Heart left ventricle (tissue), 16 donors: Measurements from ENCODE around the gene MCIDAS. TPM values are rescaled to one million over a fixed set of nuclear protein-coding genes. Genes with fewer than 3 reads are reported as not detected.

ENCODE experiments used
- ATAC-seq, 4 donors: fragments of 200-7000 bp; cut with Tn5 transposase; one replicate each; pipeline ENCODE4 v1.9.1; 2020 to 2022; ENCODE audit warnings: moderate library complexity in 4 of 4, mild to moderate bottlenecking in 3 of 4, moderate number of reproducible peaks in 1 of 4
- DNase-seq, 5 donors: peaks; one replicate each; pipeline ENCODE4 v3.0.0-alpha.2; 2020
- H3K27ac ChIP-seq, 12 donors: fragments of 200-600 bp; sonication (generic) in 4 of 12; one replicate each; pipeline versions ENCODE4 v1.5.0 to v1.8.0; 2016 to 2022; ENCODE audit warnings: mild to moderate bottlenecking in 2 of 12
- H3K27me3 ChIP-seq, 9 donors: fragments of 200-600 bp; sonication (generic) in 2 of 9; one replicate each; pipeline versions ENCODE4 v1.5.1 to v1.8.0; 2016 to 2022; ENCODE audit warnings: mild to moderate bottlenecking in 3 of 9
- H3K36me3 ChIP-seq, 9 donors: fragments of 200-600 bp; sonication (generic) in 2 of 9; one replicate each; pipeline versions ENCODE4 v1.5.0 to v1.8.0; 2018 to 2022; ENCODE audit warnings: mild to moderate bottlenecking in 2 of 9
- H3K4me1 ChIP-seq, 12 donors: fragments of 200-600 bp; sonication (generic) in 4 of 12; one replicate each; pipeline versions ENCODE4 v1.5.0 to v1.8.0; 2016 to 2022; ENCODE audit warnings: mild to moderate bottlenecking in 3 of 12
- H3K4me3 ChIP-seq, 12 donors: fragments of 200-600 bp; sonication (generic) in 4 of 12; one replicate each; pipeline versions ENCODE4 v1.5.0 to v1.8.0; 2017 to 2022; ENCODE audit warnings: mild to moderate bottlenecking in 9 of 12, moderate library complexity in 4 of 12
- H3K9me3 ChIP-seq, 12 donors: fragments of 200-600 bp; sonication (generic) in 4 of 12; one replicate each; pipeline versions ENCODE4 v1.5.0 to v1.8.0; 2016 to 2022; ENCODE audit warnings: mild to moderate bottlenecking in 1 of 12
- POLR2A ChIP-seq, 2 donors: fragments of 450-650 bp; IDR thresholded peaks; one replicate each; pipeline ENCODE4 v1.6.1; 2017; ENCODE audit warnings: antibody characterized with exemption in 2 of 2, mild to moderate bottlenecking in 2 of 2, moderate library complexity in 2 of 2
- WGBS, 4 donors: extraction: QIAGEN DNeasy Blood & Tissue Kit in 2 of 4; methylation state at CpG; one replicate each; pipeline versions ENCODE4 v1.1.5 to v1.1.7; 2013 to 2018; 5-methylcytosine and 5-hydroxymethylcytosine counted together
- intact Hi-C, 10 donors: fragments of 100-400 bp; cut with DNase I; formaldehyde crosslinking; loops; one replicate each; pipeline versions ENCODE4 v1.11.1 to v1.14.2; 2022
- microRNA counts, 2 donors: library from miRNA; unstranded; fragments of <30 nt; microRNA quantifications; one replicate each; lab custom pipeline; 2016
- microRNA-seq, 4 donors: library from miRNA; unstranded; fragments of <30 nt; microRNA quantifications; one replicate each; pipeline versions ENCODE4 to v1.2.0, GENCODE V29; 2017 to 2020
- polyA plus RNA-seq, 2 donors: library from polyadenylated mRNA; stranded (reverse); fragments of 200-250 nt; gene quantifications; one replicate each; pipeline ENCODE4 v1.2.3, GENCODE V29; 2013
- total RNA-seq, 9 donors: library from RNA; depleted of rRNA in 2 of 9; stranded (reverse); fragments of >200 nt in 2 of 9; fragmentation: NEBNext Ultra II Directional in 3 of 9; extraction: Animal tissue kit (Norgen Biotek cat#: 25700) in 3 of 9; gene quantifications; one replicate each; pipeline versions ENCODE4 v1.1.0 to v1.2.4, GENCODE V29; 2016 to 2023
- TF ChIP-seq, protein P1 (sequence below), 12 donors: fragments of 200-600 bp; sonication (generic) in 4 of 12; IDR thresholded peaks; one replicate each; pipeline versions ENCODE4 v1.5.0 to v1.8.0; 2018 to 2022; ENCODE audit warnings: antibody characterized with exemption in 12 of 12, mild to moderate bottlenecking in 5 of 12
- donor health status: ischemic (EF 13 %, LVEDD 7.1; RV severe dilation, severe dysfunction).
- donor health status: healthy with polysubstance abuse.
- donor health status: DM: no; HTN: yes; CAD: no.
- donor health status: DM: no; HTN: no; CAD: no.
- donor health status: ischemic (EF 25% LVEDD 6.9; RV normal size, moderate dysfunction).
- donor health status: ischemic (EF 25% LVEDD 5.7; RV mildly dilated, moderate dysfunction).
- donor health status: healthy.
- donor health status: DM: yes; HTN: yes; CAD: no.
- donor health status: ischemic (EF 35%, LVEDD 5.7; RV mildly dilated, moderate dysfunction).
- donor health status: nonischemic (EF 11% LVEDD 7.7; RV severe dilation, severe dysfunction).
- donor health status: DM: yes; HTN: yes; CAD: no.
- donor health status: PGD.
- donor health status: ischemic (EF 29% LVEDD 5.4; RV normal size, mild dysfunction).
- donor health status: nonischemic (EF 23%, LVEDD 6.1; RV moderate dilation, normal function).

The MCIDAS gene
- total and polyA plus RNA-seq, 11 donors: not detected

DNA sequence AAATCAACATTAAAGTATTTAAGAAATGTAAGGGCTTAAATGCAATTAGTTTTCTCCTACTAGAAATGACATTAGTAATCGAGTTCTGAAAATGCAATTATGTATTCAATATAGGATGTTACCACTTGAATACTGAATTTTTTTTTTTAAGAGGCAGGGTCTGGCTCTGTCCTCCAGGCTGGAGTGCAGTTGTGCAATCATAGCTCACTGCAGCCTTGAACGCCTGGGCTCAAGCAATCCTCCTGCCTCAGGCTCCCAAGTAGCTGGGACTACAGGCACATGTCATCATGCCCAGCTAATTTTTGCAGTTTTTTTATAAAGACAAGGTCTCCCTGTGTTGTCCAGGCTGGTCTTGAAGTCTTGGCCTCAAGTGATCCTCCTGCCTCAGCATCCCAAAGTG lies 55.6 kb downstream of the MCIDAS start:
- Histone ChIP-seq H3K36me3 (peaks cover 0 to 4% (median 0%) of the 10 kb centered on the region in 9 donors), H3K27me3 (peaks cover 19 to 57% (median 37%) of the 10 kb centered on the region in 9 donors), H3K9me3 (no peaks in the 10 kb centered on the region), H3K4me1 (peaks cover 2 to 28% (median 22%) of the 10 kb centered on the region in 12 donors), H3K4me3 (no peak overlapping the region), H3K27ac (no peak overlapping the region)
- DNase-seq (no peak), ATAC-seq (no peak)
- TF ChIP-seq, protein P1, sequence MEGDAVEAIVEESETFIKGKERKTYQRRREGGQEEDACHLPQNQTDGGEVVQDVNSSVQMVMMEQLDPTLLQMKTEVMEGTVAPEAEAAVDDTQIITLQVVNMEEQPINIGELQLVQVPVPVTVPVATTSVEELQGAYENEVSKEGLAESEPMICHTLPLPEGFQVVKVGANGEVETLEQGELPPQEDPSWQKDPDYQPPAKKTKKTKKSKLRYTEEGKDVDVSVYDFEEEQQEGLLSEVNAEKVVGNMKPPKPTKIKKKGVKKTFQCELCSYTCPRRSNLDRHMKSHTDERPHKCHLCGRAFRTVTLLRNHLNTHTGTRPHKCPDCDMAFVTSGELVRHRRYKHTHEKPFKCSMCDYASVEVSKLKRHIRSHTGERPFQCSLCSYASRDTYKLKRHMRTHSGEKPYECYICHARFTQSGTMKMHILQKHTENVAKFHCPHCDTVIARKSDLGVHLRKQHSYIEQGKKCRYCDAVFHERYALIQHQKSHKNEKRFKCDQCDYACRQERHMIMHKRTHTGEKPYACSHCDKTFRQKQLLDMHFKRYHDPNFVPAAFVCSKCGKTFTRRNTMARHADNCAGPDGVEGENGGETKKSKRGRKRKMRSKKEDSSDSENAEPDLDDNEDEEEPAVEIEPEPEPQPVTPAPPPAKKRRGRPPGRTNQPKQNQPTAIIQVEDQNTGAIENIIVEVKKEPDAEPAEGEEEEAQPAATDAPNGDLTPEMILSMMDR (IDR thresholded peaks at IDR 0.05): no peak
- TF ChIP-seq POLR2A (IDR thresholded peaks at IDR 0.05): no peak
- intact Hi-C loops: loop anchor here in 6 of 10 donors (5.0 to 10.0 kb wide), 5 partner anchors 53 to 523 kb away; partner anchors contain the start of genes CCNO (in 3 of the 6), DHX29 (in 1 of the 6), MCIDAS (in 1 of the 6) and MTREX (in 1 of the 6)
- 30 to 41% (median 33%) methylated on average over 2 of the region's 2 CpGs for WGBS, 4 donors

MicroRNAs encoded within 50 kb of the gene (microRNA counts, 767-probe panel; counts per million panel counts)
- microRNA hsa-miR-449a (lab: Ali Mortazavi, UCI) (908 to 1,172 counts per million in 2 donors), microRNA hsa-miR-449b-5p (lab: Ali Mortazavi, UCI) (71.6 to 309 counts per million in 2 donors), microRNA hsa-miR-449c-5p (lab: Ali Mortazavi, UCI) (1,047 to 1,940 counts per million in 2 donors)

Small RNA genes within 50 kb of the gene (microRNA-seq; reads per million reads assigned to microRNA genes)
- gene MIR449A (2.3 to 8.1 (median 2.4) reads per million in 4 donors), gene MIR449B (0 to 0.13 (median 0) reads per million in 4 donors), gene MIR449C (0.21 to 0.77 (median 0.49) reads per million in 4 donors)

Other genes starting within 250 kb of the MCIDAS start
- gene ESM1, start 241.7 kb downstream of the MCIDAS start, total RNA-seq: 1 to 10 TPM in 2 of 9 donors, under 1 TPM in 3, not detected in 4; 0.23 to 3.8 (median 0.72) TPM
- under 1 TPM in 1 of 2 donors, not detected in 1; 0.82 TPM for gene ESM1, start 241.7 kb downstream of the MCIDAS start, polyA plus RNA-seq
- gene GZMK, start 203.1 kb downstream of the MCIDAS start, total RNA-seq: 1 to 10 TPM in 2 of 9 donors, under 1 TPM in 3, not detected in 4; 0.35 to 6.3 (median 0.55) TPM
- gene GZMK, start 203.1 kb downstream of the MCIDAS start, polyA plus RNA-seq: under 1 TPM; 0.21 to 0.42 TPM
- gene GZMA, start 124.7 kb downstream of the MCIDAS start, total RNA-seq: 10 to 100 TPM in 1 of 9 donors, 1 to 10 TPM in 2, under 1 TPM in 4, not detected in 2; 0.23 to 17.9 (median 0.61) TPM
- gene GZMA, start 124.7 kb downstream of the MCIDAS start, polyA plus RNA-seq: 1 to 10 TPM in 1 of 2 donors, under 1 TPM in 1; 0.42 to 1.3 TPM
- gene GPX8, start 67.1 kb downstream of the MCIDAS start, total RNA-seq: 10 to 100 TPM in 2 of 9 donors, 1 to 10 TPM in 7; 3.9 to 16.1 (median 5.1) TPM
- 10 to 100 TPM in 1 of 2 donors, 1 to 10 TPM in 1; 4.0 to 12.2 TPM for gene GPX8, start 67.1 kb downstream of the MCIDAS start, polyA plus RNA-seq
- gene CDC20B, start 54.1 kb downstream of the MCIDAS start, total RNA-seq: not detected
- not detected for gene CDC20B, start 54.1 kb downstream of the MCIDAS start, polyA plus RNA-seq
- gene CCNO, start 6.3 kb upstream of the MCIDAS start, total RNA-seq: under 1 TPM in 2 of 9 donors, not detected in 7; 0.23 to 0.36 TPM
- under 1 TPM in 1 of 2 donors, not detected in 1; 0.04 TPM for gene CCNO, start 6.3 kb upstream of the MCIDAS start, polyA plus RNA-seq
- 10 to 100 TPM; 18.4 to 26.8 (median 22.3) TPM for gene DHX29, start 80.4 kb upstream of the MCIDAS start, total RNA-seq
- gene DHX29, start 80.4 kb upstream of the MCIDAS start, polyA plus RNA-seq: 10 to 100 TPM in 1 of 2 donors, 1 to 10 TPM in 1; 5.1 to 20.8 TPM
- gene MTREX, start 80.7 kb upstream of the MCIDAS start, total RNA-seq: 10 to 100 TPM; 49.6 to 68.8 (median 58.0) TPM
- 10 to 100 TPM; 18.4 to 34.3 TPM for gene MTREX, start 80.7 kb upstream of the MCIDAS start, polyA plus RNA-seq